Occipital lobe (tissue), 2 donors: ENCODE results near the gene CCDC146. TPM values are rescaled to one million over a fixed set of nuclear protein-coding genes. Genes with fewer than 3 reads are reported as not detected.

ENCODE experiments used
- DNase-seq: peaks from one replicate; lab custom pipeline; 2025; lab: John Stamatoyannopoulos, UW
- total RNA-seq: library from RNA; depleted of rRNA; stranded (reverse); fragments of >200 nt; gene quantifications from one replicate; pipeline ENCODE4 v1.2.3, GENCODE V29; 2014

CCDC146 gene
- total RNA-seq, 1 donor from 2014 or later: 15.4 TPM

DNA sequence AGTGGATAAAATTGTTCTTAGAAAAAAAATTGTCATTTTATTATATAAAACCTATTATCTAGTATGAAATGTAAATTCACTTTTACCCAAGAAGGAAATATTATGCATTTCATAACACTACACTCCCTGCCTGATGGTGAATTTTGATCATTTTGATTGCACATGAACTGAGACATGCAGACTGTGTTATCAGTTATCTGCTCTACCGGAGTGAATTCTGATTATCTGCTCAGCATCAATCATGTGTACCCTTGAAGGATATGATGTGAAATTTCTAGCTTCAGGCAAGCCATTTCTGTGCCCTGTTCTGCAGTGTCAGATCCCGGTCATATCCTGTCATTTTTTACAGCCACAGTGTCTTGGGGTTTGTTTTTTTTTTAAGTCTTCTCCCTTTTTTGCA, 162.2 kb downstream of the CCDC146 start:
- no peak for DNase-seq

DNA sequence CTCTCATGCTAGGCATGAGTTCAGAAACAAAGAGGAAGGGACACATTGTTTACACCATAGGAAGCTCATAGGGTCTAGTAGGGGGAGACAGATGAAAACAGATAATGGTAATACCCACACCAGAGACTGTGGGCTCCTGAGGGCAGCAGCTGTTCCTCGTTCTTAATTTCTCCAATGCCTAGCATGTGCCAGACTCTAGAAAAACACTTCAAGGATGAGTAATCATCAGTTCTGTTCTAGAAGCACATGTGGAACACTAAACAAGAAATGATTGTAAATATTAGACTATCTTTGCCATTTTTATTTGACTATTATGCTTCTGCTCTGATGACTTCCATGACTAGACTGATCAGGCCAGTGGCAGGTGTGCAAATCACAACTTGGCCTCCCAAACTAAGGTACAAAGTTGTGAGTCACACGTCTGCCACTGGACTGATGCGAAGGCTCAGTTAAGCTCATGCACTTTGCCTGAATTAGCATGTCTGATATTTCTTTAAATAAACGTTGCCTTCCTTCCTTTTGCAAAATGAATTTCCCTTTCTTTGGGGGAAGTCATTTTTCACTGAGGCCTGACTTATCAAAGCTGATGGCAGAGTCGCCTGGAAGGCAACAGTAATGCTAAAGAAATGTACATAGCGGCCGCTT, 166.4 kb downstream of the CCDC146 start:
- DNase-seq: no peak

DNA sequence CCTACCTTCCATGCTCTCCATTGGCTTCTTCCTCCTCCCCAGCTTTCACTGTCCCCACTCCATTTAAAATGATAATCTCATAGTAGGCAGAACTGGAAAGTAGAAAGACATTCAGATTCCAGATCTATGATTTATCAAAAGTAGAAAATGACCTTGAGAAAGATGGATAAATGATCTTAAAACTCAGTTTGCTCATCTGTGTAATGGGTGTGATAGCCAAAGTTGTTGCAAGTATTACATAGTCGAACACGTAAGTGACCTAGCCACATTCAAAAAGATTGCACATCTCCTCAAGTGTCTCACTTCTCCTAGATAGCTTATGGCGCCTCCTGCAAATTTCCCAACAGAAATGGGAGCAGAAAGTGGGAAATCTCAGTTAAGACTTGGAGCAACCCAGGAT, 167.0 kb downstream of the CCDC146 start:
- DNase-seq: no peak

DNA sequence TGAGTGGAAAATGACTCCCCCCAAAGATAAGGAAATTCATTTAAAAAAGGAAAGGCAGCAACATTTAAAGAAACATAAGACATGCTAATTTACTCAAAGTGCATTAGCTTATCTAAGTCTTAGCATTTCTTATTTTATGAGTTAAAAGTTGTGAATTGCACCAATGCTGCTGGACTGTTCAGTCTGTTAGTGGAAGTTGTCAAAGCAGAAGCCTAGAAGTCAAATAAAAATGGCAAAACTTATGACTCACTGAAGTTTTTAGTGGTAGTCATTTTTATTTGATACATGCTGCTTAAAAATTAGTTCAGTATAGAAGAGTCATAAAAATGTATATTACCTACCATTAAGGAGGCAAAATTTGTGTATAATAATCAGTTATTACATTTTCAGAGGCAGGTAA, 168.0 kb downstream of the CCDC146 start:
- no peak for DNase-seq

DNA sequence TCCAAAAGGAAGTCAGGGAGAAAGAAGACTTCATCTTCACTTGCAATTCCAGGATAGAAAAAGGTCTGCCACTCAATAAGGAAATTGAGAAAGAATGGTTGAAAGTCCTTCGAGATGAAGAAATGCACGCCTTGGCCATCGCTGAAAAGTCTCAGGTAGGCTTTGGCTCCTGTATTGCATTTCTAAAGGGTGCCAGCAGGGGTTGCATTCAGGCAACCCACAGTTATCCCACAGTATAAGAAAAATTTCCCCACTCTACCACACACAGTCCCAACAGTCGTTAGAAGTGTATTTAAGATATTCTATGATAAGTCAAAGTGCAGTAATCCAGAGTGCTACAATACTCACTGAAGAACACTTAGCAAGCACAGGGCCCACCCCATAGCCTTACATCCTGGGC, 170.6 kb downstream of the CCDC146 start:
- DNase-seq: no peak

DNA sequence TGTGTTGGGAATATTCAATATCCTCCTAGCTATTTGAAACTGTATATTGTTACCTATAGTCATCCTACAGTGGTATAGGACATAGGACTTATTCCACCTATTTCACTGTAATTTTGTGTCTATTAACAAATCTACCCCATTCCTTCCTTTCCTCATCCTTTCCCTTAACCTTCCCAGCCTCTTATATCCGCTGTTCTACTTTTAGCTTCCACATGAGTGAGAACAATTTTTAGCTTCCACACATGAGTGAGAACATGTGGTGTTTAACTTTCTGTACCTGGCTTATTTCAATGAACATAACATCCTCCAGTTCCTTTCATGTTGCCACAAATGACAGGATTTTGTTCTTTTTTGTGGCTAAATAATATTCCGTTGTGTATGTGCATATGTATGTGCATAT, 173.1 kb downstream of the CCDC146 start:
- DNase-seq: no peak

DNA sequence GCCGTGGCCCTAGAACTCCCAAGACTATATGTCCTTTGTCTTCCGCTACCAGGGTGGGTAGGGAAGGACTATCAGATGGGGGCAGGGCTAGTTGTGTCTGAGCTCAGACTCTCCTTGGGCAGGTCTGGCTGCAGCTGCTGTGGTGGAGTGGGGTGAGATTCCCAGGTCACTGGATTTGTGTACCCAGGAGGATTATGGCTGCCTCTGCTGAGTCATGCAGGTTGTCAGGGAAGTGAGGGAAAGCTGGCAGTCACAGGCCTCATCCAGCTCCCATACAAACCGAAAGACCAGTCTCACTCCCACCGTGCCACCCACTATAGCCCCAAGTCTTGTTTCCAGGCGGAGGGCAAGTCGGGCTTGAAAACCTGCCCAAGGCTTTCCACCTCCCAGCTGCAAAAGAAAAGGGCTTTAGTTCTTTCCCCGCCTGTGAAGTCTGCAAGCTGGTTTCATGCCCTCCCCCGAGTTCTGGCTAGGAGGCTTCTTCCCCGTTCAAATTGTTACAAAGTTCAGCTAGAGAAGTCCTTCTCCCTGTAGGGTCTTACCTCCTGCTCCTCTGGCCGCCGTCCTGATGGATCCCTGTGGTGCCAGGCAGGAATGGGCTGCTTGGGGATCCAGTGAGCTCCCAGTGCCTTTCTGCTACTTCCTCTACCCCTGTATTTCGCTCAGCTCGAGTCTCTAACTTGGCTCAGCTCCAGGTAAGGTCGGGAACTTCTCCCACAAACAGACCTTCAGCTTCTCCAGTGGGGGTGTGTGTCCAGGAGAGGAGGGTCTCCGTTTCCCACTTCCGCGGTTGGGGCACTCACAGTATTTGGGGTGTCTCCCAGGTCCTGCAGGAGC, 184.0 kb downstream of the CCDC146 start:
- DNase-seq: no peak

DNA sequence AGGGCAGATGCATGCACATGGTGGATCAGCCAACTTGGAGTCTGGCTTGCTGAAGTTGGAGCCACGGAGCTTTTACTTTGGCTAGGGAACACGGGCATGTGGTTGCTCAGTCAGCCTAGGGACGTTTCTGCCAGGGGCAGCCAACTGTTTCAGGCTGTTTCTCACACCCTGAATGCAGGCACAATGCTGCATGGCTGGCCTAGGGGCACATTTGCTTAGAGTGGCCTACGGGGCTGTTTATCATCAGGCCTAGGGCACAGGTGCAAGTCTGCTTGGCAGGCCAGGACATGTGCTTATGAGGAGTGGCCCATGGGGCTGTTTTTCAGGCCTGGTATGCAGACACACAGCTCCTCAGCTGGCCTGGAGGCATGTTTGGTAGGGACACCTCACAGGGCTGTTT, 186.4 kb downstream of the CCDC146 start:
- no peak for DNase-seq

DNA sequence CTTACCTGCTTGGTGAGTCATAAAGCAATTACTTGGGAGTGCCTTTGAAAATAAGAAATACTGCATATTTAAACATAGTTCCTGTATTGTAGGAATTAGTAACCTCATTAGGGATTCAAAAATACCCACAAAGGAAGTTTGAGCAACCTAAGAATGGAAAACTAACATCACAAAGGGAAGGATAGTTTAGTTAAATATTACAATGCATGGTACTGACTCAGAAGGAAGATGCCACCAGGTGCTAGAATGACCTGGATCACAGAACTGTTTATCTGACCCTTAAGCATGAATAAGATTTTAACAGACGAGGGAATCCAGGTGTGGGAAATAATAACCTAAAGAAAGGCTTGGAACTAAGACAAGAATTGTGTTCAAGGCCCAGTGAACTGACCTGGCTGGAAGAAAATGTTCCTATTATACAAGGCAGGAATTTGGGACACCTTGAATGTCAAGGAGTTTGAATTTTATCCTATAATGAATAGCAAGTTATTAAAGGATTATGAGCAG, 187.4 kb downstream of the CCDC146 start:
- DNase-seq: no peak

DNA sequence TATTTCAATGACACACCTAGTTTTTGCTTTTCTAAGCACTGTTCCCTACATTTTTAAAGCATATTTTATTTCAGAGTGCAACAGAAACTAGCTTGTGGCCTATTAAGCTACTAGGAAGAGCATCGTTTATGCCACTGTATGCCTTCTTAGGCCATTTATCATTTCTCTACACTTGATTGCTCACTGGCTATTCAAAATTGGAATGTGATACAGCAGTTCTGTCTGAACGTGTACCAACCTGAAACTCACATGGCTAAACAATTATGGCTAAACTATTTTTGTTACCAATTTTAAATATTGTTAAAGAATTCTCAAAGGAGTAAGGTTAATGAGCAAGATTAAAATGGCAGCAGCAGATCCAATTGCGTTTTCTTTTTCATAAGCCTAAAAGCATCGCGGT, 188.6 kb downstream of the CCDC146 start:
- DNase-seq: no peak

DNA sequence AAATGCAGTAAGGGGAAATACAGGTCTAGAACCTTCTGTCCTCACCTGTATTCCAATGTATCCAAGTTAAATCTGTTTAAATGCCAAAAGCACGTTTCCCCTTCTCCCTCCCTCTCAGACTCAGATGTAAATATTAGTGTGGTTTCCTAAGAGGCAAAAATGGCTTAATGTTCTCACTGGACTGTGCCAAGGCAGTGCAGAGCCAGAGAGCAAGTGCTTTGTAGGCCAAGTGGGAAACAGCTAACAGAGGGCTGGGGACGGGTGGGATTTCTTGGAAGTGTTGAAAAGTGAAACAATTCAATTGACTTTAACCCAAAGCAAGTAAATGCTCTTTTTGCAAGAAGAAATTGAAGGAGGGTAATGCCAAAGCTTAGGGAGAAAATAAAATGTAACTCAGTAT, 190.7 kb downstream of the CCDC146 start:
- DNase-seq: no peak

DNA sequence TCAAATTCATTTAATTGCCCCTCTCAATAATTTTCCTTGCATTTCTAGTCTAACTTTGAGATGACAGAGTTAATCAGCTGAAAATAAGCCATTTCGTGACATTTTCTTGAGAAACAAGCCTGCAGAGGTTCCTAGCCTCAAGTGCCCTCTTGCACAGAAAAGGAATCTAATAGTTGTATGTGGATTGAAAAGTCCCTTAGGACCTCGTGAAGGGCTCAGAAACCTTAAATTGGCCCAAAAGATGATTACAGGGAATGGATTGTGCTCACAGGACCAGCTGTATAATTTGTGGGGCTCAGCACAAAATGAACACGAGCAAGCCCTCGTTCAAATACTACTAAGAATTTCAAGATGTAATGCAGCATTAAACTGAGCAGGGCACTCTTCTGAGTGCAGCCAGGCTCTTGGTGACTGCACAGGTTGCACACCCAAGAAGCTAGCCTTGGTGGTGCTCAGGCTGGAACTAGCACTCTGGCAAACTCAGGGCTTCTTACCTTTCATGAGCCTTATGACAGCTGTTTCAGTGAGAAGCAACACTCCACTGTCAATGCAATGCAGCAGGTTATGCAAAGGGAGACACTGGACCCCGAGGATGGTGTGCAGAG, 191.6 kb downstream of the CCDC146 start:
- DNase-seq: no peak

DNA sequence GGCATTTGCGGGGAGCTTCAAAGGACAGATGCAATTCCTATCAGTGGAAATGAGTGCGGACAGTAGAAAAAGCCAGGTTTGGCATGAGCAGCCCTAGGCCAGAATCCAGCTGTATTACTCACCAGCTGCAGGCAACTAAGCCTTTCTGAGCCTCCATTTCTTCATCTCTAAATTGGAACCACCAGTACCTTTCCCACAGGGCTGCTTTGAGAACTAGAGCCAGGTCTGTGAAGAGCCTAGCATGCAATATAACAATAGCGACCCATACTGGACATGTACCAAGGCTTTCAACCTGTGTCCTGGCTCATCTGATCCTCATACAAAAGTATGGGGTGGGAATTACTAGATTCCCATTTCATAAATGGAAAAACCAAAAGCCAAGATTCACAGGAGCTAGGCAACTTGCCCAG, 192.8 kb downstream of the CCDC146 start:
- DNase-seq: no peak

DNA sequence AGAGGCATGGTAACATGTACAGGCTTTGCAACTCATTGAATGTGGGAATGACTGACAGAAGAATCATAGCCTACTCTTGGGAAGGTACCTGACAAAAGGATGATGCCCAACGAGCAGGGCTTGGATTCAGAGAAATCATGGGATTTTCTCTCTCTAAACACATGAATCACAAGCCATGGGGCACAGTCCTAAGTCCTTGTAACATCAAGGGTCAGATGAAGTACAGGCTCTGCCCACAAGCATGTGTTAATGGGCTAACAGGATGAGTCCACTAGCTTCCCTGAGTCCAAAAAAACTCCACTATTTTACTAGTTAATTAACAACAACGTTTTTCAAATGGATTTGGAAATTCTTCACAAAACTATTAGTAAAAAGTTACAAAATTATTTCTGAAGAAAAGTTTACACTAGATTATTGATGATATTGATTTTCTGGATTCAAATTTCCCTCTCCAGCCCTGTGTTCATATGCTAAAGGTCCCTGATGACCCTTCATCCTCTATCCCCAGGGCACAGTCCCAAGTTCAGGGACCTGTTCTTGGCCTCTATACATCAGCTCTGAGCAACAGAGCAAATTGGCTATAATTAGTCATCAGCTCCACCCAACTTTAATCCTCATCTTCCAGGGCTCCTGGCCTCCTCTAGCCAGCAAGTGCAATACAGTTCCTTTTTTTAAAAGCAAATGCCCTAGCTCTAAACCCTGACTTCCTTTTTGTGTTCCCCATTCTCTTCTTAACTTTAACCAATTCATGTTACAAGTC, 194.0 kb downstream of the CCDC146 start:
- DNase-seq: no peak

DNA sequence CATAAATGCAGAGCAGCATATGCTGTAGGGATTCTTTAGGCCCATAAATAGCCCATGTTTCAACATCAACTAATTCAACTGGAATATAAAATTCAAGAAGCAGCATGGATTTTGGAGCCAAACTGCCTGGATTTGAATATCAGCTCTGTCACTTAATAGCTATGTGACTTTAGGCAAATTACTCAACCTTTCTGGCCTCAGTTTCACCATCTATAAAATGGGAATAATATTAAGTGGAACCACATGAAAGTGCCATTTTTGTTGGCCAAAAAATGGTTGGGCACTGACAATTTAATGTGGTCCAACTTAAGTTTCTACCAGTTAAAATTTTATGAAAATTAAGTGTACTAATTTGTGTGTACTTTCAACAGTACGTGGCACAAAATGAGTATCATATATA, 195.6 kb downstream of the CCDC146 start:
- no peak for DNase-seq

DNA sequence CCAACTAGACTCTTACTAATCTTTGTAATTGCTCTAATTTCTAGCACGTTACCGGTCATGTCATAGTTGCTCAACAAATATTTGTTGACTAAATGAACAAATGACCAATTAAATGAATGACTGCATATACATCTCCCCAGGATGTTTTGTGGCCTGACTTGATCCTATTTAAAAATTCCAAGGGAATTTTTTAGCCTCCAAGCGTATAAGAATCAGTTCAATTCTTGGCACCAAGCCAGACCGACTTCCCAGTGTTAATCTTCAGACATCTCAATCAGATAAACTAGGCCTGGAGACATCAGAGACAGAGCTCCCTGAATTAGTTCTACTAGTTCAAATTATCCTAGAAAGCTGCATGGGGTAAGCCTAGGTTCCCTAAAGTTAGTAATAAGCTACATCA, 197.7 kb downstream of the CCDC146 start:
- DNase-seq: no peak

DNA sequence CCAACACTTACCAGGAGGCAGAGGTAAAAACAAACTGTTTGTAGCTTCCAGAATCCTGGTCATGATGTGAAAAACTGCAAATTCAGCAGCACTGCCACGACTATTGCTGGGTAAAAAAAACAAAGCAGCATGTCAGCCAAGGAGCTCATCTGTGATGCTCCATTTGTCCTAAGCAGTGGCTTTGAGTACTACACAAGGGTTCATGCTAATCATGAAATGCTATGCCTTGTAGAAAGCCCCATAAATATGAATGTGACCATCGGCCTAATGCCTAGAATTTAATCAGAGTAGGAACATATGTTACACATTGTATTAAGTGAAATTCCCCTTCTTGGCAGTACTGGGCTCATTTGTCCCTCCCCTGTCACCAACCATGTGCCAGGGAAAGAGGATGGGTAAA, 198.3 kb downstream of the CCDC146 start:
- no peak for DNase-seq

DNA sequence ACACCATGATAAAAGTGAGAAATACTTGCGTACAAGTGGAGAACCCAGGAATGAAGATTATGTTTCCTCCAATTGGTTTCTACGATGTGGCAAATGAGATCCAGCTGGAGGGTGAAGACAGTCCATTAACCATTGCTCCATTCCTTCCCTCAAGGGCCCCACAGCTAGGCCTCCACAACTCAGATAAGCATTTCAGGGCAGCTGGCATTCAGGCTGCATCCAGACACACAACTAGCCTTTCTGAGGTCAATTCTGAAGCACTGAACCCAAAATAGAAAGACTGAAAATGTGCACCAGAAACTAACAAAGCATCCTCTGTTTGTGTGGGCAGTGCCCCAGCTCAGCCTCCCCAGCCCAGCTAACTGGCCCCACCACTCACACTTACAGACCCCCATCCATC, 198.9 kb downstream of the CCDC146 start:
- DNase-seq: no peak

DNA sequence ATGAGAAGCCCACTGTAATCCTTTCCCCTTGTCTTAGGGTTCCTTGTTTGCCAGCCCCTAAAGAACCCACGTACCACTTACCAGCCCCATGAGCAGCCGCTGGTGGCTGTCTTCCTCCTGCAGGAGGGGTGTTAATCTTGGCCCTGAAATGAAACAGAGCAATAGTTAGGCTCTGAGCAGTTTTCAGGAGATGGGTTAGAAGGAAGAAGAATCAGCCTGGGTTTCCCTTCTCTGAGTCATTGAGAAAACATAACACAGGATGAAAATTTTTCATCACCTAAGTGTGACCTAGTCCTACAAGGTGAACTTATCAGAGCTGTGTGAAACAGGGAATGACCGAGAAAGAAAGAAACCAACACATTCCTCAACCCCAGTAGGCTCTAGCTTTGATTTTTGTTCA, 203.7 kb downstream of the CCDC146 start:
- no peak for DNase-seq

DNA sequence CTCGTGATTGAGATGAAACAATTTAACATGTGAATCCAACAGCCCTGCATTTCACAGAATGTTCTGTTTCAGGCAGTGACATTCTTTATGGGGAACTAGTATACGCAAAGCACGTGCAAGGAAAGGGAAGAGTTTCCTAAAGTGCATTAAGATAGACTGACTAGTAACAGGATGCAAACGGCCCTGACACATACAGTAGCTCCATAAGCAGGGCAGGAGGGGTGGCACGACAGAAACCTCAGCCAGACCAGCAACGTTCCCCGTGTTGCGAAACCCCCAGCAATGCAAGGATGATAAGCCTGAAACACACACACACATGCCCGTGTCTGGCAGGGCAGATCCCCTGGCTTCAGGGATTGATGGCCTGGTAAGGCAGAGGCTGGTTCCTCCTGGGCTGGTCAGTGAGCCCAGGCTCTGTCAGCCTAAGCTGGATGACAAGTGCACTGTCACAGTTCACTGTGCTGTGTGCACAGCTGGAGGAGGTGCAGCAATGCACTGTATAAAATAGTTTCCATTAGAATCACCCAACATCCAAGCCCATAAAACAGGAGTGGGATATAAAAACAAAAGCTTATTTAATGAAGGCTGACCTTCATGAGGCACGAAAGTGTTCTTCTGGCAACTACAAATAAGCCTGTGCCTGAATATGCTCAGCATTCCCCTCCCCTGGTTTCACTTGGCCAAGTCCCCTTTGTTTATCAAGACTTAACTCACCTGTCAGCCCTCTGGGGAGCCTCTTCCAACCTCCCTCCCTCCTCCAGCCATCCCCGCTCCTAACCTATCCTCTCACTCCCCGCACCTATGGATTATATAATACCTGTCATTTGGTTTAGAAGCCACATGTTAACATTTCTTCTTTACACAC, 204.9 kb downstream of the CCDC146 start:
- no peak for DNase-seq
